Tibial nerve (tissue), 4 donors: ENCODE data around the gene TBC1D13. TPM values are rescaled to one million over a fixed set of nuclear protein-coding genes. Genes with fewer than 3 reads are reported as not detected.
"Not testable (repeated sequence)": the region's sequence is repeated elsewhere in the genome, so short reads cannot be mapped to it uniquely, and the experiment has no call there.

Experiments used
- DNase-seq, 2 donors: peaks; one replicate each; pipeline ENCODE4 v3.0.0-alpha.2; 2019; ENCODE audit warnings: low spot score in 2 of 2
- H3K27ac ChIP-seq, 4 donors: fragments of 200-600 bp; sonication (generic) in 3 of 4; one replicate each; pipeline ENCODE4 v1.5.1; 2017 to 2019; ENCODE audit warnings: mild to moderate bottlenecking in 1 of 4
- H3K27me3 ChIP-seq, 2 donors: fragments of 200-600 bp; sonication (generic) in 1 of 2; one replicate each; pipeline versions ENCODE4 v1.5.1 to v1.6.0; 2017 to 2019
- H3K36me3 ChIP-seq, 3 donors: fragments of 200-600 bp; sonication (generic); one replicate each; pipeline ENCODE4 v1.5.1; 2018 to 2019
- H3K4me1 ChIP-seq, 4 donors: fragments of 200-600 bp; sonication (generic) in 3 of 4; one replicate each; pipeline ENCODE4 v1.5.1; 2017 to 2019
- H3K4me3 ChIP-seq, 4 donors: fragments of 200-600 bp; sonication (generic) in 3 of 4; one replicate each; pipeline ENCODE4 v1.5.1; 2017 to 2019; ENCODE audit warnings: mild to moderate bottlenecking in 1 of 4, moderate library complexity in 1 of 4
- H3K9me3 ChIP-seq, 4 donors: fragments of 200-600 bp; sonication (generic) in 3 of 4; one replicate each; pipeline ENCODE4 v1.5.1; 2017 to 2019
- EP300 ChIP-seq, 2 donors: sonication (generic); formaldehyde crosslinking; IDR thresholded peaks; one replicate each; pipeline ENCODE4 v1.6.1; 2017; ENCODE audit warnings: antibody characterized with exemption in 2 of 2, mild to moderate bottlenecking in 1 of 2
- POLR2A ChIP-seq, 2 donors: fragments of 450-650 bp; IDR thresholded peaks; one replicate each; pipeline ENCODE4 v1.6.1; 2017; ENCODE audit warnings: antibody characterized with exemption in 2 of 2, mild to moderate bottlenecking in 2 of 2, moderate library complexity in 2 of 2
- WGBS, 2 donors: methylation state at CpG; one replicate each; pipeline ENCODE4 v1.1.5; 2018; 5-methylcytosine and 5-hydroxymethylcytosine counted together
- total RNA-seq, 4 donors: library from RNA; depleted of rRNA; stranded (reverse); fragments of >200 nt; gene quantifications; one replicate each; pipeline ENCODE4 v1.1.0, GENCODE V29; 2016
- TF ChIP-seq, protein P1 (sequence below), 5 experiments: fragments of 200-600 bp in 3 of 5; fragments of 450-650 bp in 2 of 5; sonication (generic) in 3 of 5; IDR thresholded peaks; one replicate each; pipeline ENCODE4 v1.5.1; 2016 to 2019; ENCODE audit warnings: antibody characterized with exemption in 5 of 5, mild to moderate bottlenecking in 3 of 5, moderate library complexity in 2 of 5

TBC1D13 gene
- total RNA-seq, 4 donors from 2014 or later: 15.1 to 23.7 (median 17.9) TPM

DNA sequence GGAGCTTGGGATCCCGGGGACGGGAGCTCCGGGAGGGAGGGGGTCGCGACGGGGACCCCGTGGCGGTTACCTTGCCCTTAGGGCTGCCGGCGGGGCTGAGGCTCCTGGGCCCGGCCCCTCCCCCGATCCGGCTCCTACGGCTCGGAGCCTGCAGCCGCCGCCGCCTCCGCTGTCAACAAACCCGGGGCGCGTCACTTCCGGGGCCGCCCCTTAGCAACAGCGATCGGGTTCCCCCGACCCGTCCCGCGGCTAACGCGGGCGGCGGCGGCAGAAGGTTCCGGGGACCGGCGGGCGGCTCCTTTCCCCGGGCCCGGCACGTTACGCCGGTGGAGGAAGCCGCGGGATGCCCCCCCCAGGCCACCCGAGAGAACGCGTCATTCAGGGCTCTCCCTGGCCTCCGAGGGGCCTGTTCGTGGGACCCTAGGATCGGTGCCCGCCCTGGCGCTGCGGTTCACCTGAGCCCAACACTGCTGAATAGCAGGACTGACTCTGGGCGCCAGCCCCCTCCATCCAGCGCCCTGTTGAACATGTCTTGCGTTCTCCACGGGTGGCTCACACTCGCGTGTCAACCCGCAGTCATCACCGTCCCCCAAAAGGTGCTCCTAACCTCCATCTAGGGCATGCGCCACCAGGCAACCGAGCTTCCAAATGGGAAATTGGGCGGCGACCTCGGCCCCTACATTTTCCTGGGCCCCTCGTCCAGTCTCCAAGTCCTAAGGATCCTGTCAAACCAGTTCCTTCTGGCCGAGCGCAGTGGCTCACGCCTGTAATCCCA lies 15.1 kb upstream of the TBC1D13 start, which contains the start of gene ZER1:
Gene ZER1 (minus strand): TSS at position 183 of the 775 bp plus-strand sequence. CDS start 16,362 bp downstream, outside the sequence.
- Histone ChIP-seq H3K4me3 (peak within 1 kb of the TSS; percentile 72 to 95 (median 88)), H3K4me1 (peaks cover 0 to 28% (median 11%) of the 10 kb centered on the region in 4 donors), H3K36me3 (peaks cover 0 to 10% (median 0%) of the 10 kb centered on the region in 3 donors), H3K27me3 (no peaks in the 10 kb centered on the region), H3K27ac (peak within 1 kb of the TSS; percentile 92 to 96 (median 95)), H3K9me3 (peaks cover 0 to 8% (median 0%) of the 10 kb centered on the region in 4 donors)
- DNase-seq: peak; percentile 88 to 90
- TF ChIP-seq EP300 (IDR thresholded peaks at IDR 0.05): peak; percentile 93 to 94
- TF ChIP-seq, protein P1, sequence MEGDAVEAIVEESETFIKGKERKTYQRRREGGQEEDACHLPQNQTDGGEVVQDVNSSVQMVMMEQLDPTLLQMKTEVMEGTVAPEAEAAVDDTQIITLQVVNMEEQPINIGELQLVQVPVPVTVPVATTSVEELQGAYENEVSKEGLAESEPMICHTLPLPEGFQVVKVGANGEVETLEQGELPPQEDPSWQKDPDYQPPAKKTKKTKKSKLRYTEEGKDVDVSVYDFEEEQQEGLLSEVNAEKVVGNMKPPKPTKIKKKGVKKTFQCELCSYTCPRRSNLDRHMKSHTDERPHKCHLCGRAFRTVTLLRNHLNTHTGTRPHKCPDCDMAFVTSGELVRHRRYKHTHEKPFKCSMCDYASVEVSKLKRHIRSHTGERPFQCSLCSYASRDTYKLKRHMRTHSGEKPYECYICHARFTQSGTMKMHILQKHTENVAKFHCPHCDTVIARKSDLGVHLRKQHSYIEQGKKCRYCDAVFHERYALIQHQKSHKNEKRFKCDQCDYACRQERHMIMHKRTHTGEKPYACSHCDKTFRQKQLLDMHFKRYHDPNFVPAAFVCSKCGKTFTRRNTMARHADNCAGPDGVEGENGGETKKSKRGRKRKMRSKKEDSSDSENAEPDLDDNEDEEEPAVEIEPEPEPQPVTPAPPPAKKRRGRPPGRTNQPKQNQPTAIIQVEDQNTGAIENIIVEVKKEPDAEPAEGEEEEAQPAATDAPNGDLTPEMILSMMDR (IDR thresholded peaks at IDR 0.05): peak in 2 of 5 experiments; percentile 42 to 55
- TF ChIP-seq POLR2A (IDR thresholded peaks at IDR 0.05): peak; percentile 67 to 75
- WGBS, 2 donors: 1 to 2% methylated on average over 32 to 43 of the region's 72 CpGs

DNA sequence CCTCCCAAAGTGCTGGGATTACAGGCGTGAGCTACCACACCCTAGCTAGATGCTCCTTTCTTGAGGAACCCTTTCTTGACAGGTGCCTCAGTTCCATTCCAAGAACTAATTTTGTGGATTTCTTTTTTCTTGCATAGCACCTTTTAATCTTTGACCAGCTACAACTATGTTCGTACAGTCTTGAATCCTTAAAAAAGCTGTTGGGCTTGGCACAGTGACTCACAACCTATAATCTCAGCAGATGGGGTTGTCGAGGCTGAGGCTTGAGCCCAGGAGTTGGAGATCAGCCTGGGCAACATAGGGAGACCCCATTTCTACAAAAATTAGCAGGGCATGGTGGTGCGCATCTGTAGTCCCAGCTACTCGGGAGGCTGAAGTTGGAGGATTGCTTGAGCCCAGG lies 14.0 kb upstream of the TBC1D13 start:
- Histone ChIP-seq H3K27me3 (no peaks in the 10 kb centered on the region), H3K4me3 (no peak overlapping the region), H3K36me3 (no peaks in the 10 kb centered on the region), H3K9me3 (peaks cover 0 to 8% (median 0%) of the 10 kb centered on the region in 4 donors), H3K27ac (no peak overlapping the region), H3K4me1 (peaks cover 0 to 28% (median 11%) of the 10 kb centered on the region in 4 donors)
- TF ChIP-seq POLR2A (IDR thresholded peaks at IDR 0.05) (no peak), EP300 (IDR thresholded peaks at IDR 0.05) (no peak)
- TF ChIP-seq, protein P1 (IDR thresholded peaks at IDR 0.05): no peak
- 83 to 89% methylated on average over 5 of the region's 5 CpGs for WGBS, 2 donors
- no peak for DNase-seq

DNA sequence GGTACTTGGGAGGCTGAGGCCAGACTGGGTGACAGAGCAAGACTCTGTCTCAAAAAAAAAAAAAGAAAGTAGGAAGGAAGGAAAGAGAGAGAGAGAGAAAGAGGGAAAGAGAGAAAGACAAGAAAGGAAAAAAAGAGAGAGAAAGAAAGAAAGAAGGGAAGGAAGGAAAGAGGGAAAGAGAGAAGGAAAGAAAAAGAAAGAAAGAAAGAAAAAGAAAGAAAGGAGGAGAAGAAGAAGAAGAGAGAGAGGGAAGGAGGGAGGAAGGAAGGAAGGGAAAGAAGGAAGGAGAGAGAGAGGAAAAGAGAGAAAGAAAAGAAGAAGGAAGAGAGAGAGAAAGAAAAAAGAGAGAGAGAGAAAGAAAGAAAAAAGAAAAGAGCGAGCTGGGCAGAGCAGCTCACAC lies 12.2 kb upstream of the TBC1D13 start:
- WGBS, 2 donors: 96 to 97% methylated on average over 1 of the region's 1 CpG
- H3K27me3 ChIP-seq: no peaks in the 10 kb centered on the region
- no peaks in the 10 kb centered on the region for H3K36me3 ChIP-seq
- no peak overlapping the region for H3K4me3 ChIP-seq
- TF ChIP-seq POLR2A (IDR thresholded peaks at IDR 0.05) (no peak), EP300 (IDR thresholded peaks at IDR 0.05) (no peak)
- TF ChIP-seq, protein P1 (IDR thresholded peaks at IDR 0.05): no peak
- H3K27ac ChIP-seq: no peak overlapping the region
- H3K4me1 ChIP-seq: peaks cover 0 to 20% (median 10%) of the 10 kb centered on the region in 4 donors
- DNase-seq: no peak
- H3K9me3 ChIP-seq: peaks cover 0 to 8% (median 0%) of the 10 kb centered on the region in 4 donors

DNA sequence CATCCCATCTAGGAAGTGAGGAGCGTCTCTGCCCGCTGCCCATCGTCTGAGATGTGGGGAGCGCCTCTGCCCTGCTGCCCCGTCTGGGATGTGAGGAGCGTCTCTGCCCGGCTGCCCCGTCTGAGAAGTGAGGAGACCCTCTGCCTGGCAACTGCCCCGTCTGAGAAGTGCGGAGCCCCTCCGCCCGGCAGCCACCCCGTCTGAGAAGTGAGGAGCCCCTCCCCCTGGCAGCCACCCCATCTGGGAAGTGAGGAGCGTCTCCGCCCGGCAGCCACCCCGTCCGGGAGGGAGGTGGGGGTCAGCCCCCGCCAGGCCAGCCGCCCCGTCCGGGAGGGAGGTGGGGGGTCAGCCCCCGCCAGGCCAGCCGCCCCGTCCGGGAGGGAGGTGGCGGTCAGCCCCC lies 7.0 kb upstream of the TBC1D13 start:
- H3K9me3 ChIP-seq, H3K27ac ChIP-seq, DNase-seq, H3K36me3 ChIP-seq, H3K27me3 ChIP-seq, H3K4me1 ChIP-seq, H3K4me3 ChIP-seq: not testable (repeated sequence)
- 89 to 90% methylated on average over 3 to 16 of the region's 27 CpGs for WGBS, 2 donors

DNA sequence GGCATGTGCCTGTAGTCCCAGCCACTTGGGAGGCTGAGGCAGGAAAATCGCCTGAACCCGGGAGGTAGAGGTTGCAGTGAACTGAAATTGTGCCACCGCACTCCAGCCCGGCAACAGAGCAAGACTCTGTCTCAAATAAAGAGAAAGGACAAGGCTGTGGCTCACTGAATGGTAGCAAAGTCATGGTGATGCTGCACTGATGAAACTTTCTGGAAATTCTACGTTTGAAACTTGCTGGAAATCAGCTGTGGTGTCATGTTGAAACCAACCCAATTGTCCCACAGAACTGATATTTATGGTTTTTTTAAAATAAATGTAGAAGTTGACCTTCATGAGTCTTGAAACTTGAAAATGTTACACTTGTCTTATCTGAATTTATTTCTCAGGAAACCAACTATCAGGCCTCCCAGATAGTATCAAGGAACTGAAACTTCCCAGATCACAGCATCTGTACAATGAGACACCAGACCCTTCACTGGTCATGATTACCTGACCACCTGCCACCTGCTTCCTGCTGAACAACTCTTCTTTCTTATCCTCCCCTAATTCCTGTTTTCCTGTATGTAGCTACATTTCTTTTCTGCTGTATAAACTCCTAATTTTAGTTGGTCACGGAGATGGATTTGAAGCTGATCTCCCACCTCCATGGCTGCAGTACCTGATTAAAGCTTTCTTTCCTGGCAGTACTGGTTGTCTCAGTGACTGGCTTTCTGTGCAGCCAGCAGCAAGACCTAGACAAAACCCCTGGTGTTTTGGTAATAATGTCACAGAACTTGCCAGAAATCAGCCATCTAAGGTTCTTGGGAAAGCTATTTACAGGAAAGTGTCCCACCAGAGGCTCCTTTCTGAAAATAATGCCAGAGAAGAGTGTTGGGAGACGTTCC lies 5.6 kb upstream of the TBC1D13 start:
- no peak overlapping the region for H3K27ac ChIP-seq
- H3K27me3 ChIP-seq: no peaks in the 10 kb centered on the region
- DNase-seq: no peak
- 77 to 79% methylated on average over 7 of the region's 7 CpGs for WGBS, 2 donors
- no peak overlapping the region for H3K4me3 ChIP-seq
- no peaks in the 10 kb centered on the region for H3K36me3 ChIP-seq
- H3K9me3 ChIP-seq: no peaks in the 10 kb centered on the region
- TF ChIP-seq, protein P1 (IDR thresholded peaks at IDR 0.05): no peak
- no peak for TF ChIP-seq POLR2A (IDR thresholded peaks at IDR 0.05)
- H3K4me1 ChIP-seq: no peaks in the 10 kb centered on the region
